ENCODE data around the gene FLVCR1. TPM values are rescaled to one million over a fixed set of nuclear protein-coding genes. Genes with fewer than 3 reads are reported as not detected.

Gene FLVCR1
- total and polyA plus RNA-seq, 12 donors: 1.2 to 4.9 (median 2.2) TPM

- Histone ChIP-seq H3K36me3 (no peaks in the 10 kb centered on the region), H3K27me3 (peaks cover 0 to 27% (median 18%) of the 10 kb centered on the region in 7 donors), H3K4me1 (peaks cover 0 to 10% (median 7%) of the 10 kb centered on the region in 9 donors), H3K9me3 (peaks cover 0 to 10% (median 4%) of the 10 kb centered on the region in 11 donors), H3K27ac (no peak overlapping the region), H3K4me3 (no peak overlapping the region)
- no peak for DNase-seq
- TF ChIP-seq, protein P1, sequence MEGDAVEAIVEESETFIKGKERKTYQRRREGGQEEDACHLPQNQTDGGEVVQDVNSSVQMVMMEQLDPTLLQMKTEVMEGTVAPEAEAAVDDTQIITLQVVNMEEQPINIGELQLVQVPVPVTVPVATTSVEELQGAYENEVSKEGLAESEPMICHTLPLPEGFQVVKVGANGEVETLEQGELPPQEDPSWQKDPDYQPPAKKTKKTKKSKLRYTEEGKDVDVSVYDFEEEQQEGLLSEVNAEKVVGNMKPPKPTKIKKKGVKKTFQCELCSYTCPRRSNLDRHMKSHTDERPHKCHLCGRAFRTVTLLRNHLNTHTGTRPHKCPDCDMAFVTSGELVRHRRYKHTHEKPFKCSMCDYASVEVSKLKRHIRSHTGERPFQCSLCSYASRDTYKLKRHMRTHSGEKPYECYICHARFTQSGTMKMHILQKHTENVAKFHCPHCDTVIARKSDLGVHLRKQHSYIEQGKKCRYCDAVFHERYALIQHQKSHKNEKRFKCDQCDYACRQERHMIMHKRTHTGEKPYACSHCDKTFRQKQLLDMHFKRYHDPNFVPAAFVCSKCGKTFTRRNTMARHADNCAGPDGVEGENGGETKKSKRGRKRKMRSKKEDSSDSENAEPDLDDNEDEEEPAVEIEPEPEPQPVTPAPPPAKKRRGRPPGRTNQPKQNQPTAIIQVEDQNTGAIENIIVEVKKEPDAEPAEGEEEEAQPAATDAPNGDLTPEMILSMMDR (IDR thresholded peaks at IDR 0.05): no peak
- whole genome bisulfite sequencing, 2 donors: 83 to 91% methylated on average over 4 of the region's 4 CpGs
- no peak for ATAC-seq
- intact Hi-C loops (cut with DNase I): no loop called here
Measured at GRCh38 chr1:212945463-212946160, 87.5 kb downstream of the FLVCR1 start.

- no peak for ATAC-seq
- Histone ChIP-seq H3K36me3 (no peaks in the 10 kb centered on the region), H3K27ac (no peak overlapping the region), H3K4me3 (no peak overlapping the region), H3K27me3 (peaks cover 0 to 39% (median 29%) of the 10 kb centered on the region in 7 donors), H3K4me1 (peaks cover 0 to 20% (median 13%) of the 10 kb centered on the region in 9 donors), H3K9me3 (peaks cover 0 to 3% (median 0%) of the 10 kb centered on the region in 11 donors)
- intact Hi-C loops (cut with DNase I): no loop called here
- TF ChIP-seq, protein P1 (IDR thresholded peaks at IDR 0.05): no peak
- DNase-seq: no peak
Measured at GRCh38 chr1:212946872-212947271, 88.8 kb downstream of the FLVCR1 start.

Other genes starting within 250 kb of the FLVCR1 start
- 100 to 1,000 TPM in 1 of 10 donors, 10 to 100 TPM in 8, 1 to 10 TPM in 1; 8.4 to 684 (median 25.9) TPM for gene ATF3, start 249.5 kb upstream of the FLVCR1 start, total RNA-seq
- gene ATF3, start 249.5 kb upstream of the FLVCR1 start, polyA plus RNA-seq: 10 to 100 TPM; 16.9 to 40.0 TPM
- gene BATF3, start 158.4 kb upstream of the FLVCR1 start, total RNA-seq: 1 to 10 TPM in 6 of 10 donors, under 1 TPM in 4; 0.28 to 7.0 (median 1.0) TPM
- gene BATF3, start 158.4 kb upstream of the FLVCR1 start, polyA plus RNA-seq: 1 to 10 TPM; 1.6 to 2.2 TPM
- 10 to 100 TPM; 19.1 to 30.1 (median 24.3) TPM for gene NSL1, start 66.5 kb upstream of the FLVCR1 start, total RNA-seq
- gene NSL1, start 66.5 kb upstream of the FLVCR1 start, polyA plus RNA-seq: 10 to 100 TPM in 1 of 2 donors, 1 to 10 TPM in 1; 9.4 to 21.3 TPM
- 10 to 100 TPM; 20.7 to 38.8 (median 26.5) TPM for gene TATDN3, start 66.4 kb upstream of the FLVCR1 start, total RNA-seq
- gene TATDN3, start 66.4 kb upstream of the FLVCR1 start, polyA plus RNA-seq: 10 to 100 TPM; 12.9 to 23.4 TPM
- under 1 TPM in 1 of 10 donors, not detected in 9; 0.56 TPM for gene SPATA45, start 10.6 kb upstream of the FLVCR1 start, total RNA-seq
- gene SPATA45, start 10.6 kb upstream of the FLVCR1 start, polyA plus RNA-seq: not detected
- gene VASH2, start 92.3 kb downstream of the FLVCR1 start, total RNA-seq: 1 to 10 TPM in 2 of 10 donors, under 1 TPM in 8; 0.41 to 1.2 (median 0.81) TPM
- under 1 TPM; 0.37 to 0.42 TPM for gene VASH2, start 92.3 kb downstream of the FLVCR1 start, polyA plus RNA-seq
- gene ANGEL2, start 157.6 kb downstream of the FLVCR1 start, total RNA-seq: 10 to 100 TPM; 13.8 to 22.0 (median 18.6) TPM
- gene ANGEL2, start 157.6 kb downstream of the FLVCR1 start, polyA plus RNA-seq: 10 to 100 TPM in 1 of 2 donors, 1 to 10 TPM in 1; 6.1 to 20.0 TPM
- 10 to 100 TPM in 8 of 10 donors, 1 to 10 TPM in 2; 9.1 to 13.8 (median 10.4) TPM for gene RPS6KC1, start 193.0 kb downstream of the FLVCR1 start, total RNA-seq
- gene RPS6KC1, start 193.0 kb downstream of the FLVCR1 start, polyA plus RNA-seq: 1 to 10 TPM; 3.8 to 5.7 TPM